Mesodermal cell (in vitro differentiated cells): Measurements from ENCODE around the gene KIAA0930.
A peak's percentile ranks its signal among the peaks of the same experiment; 100 is the strongest.

ENCODE experiments used
- H3K27ac ChIP-seq: 2 replicates; pipeline ENCODE4 v1.7.0; 2013; ENCODE audit warnings: mild to moderate bottlenecking, low read depth, low read length, moderate library complexity; ENCODE audit not compliant: severe bottlenecking
- H3K36me3 ChIP-seq: 2 replicates; pipeline ENCODE4 v1.7.1; 2013; ENCODE audit warnings: mild to moderate bottlenecking, low read length, moderate library complexity; ENCODE audit not compliant: control insufficient read depth, insufficient read depth
- H3K4me1 ChIP-seq: one replicate; pipeline ENCODE4 v1.7.1; 2013; ENCODE audit warnings: mild to moderate bottlenecking, low read length; ENCODE audit not compliant: insufficient read depth, control insufficient read depth, poor library complexity, severe bottlenecking
- H3K4me3 ChIP-seq: 2 replicates; pipeline ENCODE4 v1.7.0; 2013; ENCODE audit warnings: low read length, control low read depth, mild to moderate bottlenecking; ENCODE audit not compliant: insufficient read depth, poor library complexity, severe bottlenecking; ENCODE audit errors: extremely low read depth
- H3K9me3 ChIP-seq: 2 replicates; pipeline ENCODE4 v1.7.1; 2013; ENCODE audit warnings: mild to moderate bottlenecking, low read length, moderate library complexity; ENCODE audit not compliant: control insufficient read depth
- WGBS, 2 experiments: methylation state at CpG; one replicate each; pipeline ENCODE4 v1.1.5; 2013; ENCODE audit warnings: missing lambda C conversion rate in 2 of 2; ENCODE audit not compliant: insufficient coverage in 2 of 2; 5-methylcytosine and 5-hydroxymethylcytosine counted together

Gene KIAA0930

DNA sequence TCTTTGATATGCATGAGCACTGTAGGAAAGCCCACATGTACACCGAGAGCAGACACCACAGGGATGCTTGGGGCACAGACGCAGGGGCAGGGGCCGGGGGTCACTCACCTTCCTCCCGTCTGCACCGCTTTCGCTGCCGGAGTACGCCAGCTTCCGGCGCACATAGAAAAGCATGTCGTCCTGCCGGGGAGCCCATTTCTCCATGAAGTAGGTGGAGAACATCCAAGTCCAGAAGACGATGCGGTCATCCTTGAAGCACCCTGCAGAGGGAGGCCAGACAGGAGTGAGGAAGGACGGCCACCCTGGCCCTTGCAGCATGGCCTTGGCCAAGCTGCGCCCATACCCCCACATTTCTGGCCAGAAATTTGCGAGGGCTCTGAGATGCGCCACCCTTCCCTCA is 28.8 kb downstream of the KIAA0930 start:
- WGBS, 2 experiments: 89 to 90% methylated on average over 15 to 16 of the region's 18 CpGs
- no peaks in the 10 kb centered on the region for H3K9me3 ChIP-seq
- H3K4me1 ChIP-seq: peaks cover 36% of the 10 kb centered on the region
- peaks cover 14% of the 10 kb centered on the region for H3K36me3 ChIP-seq
- peak overlapping the region; percentile 25 for H3K4me3 ChIP-seq
- H3K27ac ChIP-seq: peak overlapping the region; percentile 68

DNA sequence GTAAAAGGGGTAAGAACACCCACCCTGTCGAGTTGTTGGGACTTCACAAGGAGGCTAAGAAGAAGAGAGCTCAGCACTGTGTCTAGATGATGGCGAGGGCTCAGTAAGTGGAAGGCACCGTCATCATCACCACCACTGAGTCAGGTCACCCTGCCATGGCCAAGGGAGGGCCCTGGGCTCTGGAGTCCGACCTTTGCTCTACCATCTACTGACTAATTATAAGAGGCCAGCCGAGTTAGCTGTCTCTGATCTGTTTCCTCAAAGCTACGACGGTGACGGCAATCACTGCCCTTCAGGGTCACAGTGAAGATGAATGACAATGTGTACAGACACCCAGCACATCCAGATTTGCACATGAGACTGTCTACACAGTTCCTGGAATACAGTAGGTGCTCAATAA is 29.3 kb downstream of the KIAA0930 start:
- no peaks in the 10 kb centered on the region for H3K9me3 ChIP-seq
- H3K4me1 ChIP-seq: peaks cover 36% of the 10 kb centered on the region
- no peak overlapping the region for H3K4me3 ChIP-seq
- 89 to 95% methylated on average over 8 of the region's 8 CpGs for WGBS, 2 experiments
- H3K36me3 ChIP-seq: peaks cover 14% of the 10 kb centered on the region
- peak overlapping the region; percentile 68 for H3K27ac ChIP-seq

DNA sequence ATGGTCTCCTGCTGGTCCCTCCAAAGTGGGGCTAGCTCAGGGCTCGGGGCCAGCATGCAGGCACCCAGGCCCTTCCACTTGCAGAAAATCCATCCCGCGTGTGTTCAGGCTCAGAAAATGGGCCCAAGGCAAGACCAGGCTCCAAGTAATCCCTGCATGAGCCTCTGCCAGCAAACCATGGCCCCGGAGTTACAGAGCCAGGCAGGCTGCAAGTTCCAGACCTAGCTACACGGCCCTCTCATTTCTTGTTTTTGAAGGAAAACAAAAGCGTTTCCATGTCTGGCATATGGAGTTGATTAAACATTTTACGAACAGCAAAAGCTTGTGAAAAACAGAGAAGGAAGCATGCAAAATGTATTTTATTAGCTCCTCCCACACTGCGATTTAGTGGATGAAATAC is 29.7 kb downstream of the KIAA0930 start:
- H3K9me3 ChIP-seq: no peaks in the 10 kb centered on the region
- H3K27ac ChIP-seq: no peak overlapping the region
- 94 to 96% methylated on average over 8 of the region's 8 CpGs for WGBS, 2 experiments
- no peak overlapping the region for H3K4me3 ChIP-seq
- peaks cover 14% of the 10 kb centered on the region for H3K36me3 ChIP-seq
- H3K4me1 ChIP-seq: peaks cover 36% of the 10 kb centered on the region

DNA sequence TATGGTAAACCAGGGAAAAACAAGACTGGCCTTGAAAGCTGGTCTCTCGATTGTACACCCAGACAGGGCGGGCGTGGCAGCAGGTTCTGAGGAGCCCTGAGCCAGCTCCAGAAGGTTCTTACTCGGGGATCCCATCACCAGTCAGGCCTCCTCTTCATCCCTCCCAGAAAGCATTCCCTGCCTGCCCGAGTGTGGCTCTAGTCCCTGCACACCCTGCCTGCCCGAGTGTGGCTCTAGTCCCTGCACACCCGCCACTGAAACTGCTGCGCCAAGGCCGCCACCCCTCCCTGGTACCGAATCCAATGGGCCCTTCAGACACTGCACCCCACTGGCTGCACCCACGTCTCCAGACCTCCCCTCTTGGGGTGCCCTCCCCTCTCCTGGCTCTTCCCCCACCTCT is 30.1 kb downstream of the KIAA0930 start:
- WGBS, 2 experiments: 95% methylated on average over 11 of the region's 11 CpGs
- H3K9me3 ChIP-seq: no peaks in the 10 kb centered on the region
- H3K4me3 ChIP-seq: no peak overlapping the region
- no peak overlapping the region for H3K27ac ChIP-seq
- H3K36me3 ChIP-seq: peaks cover 14% of the 10 kb centered on the region
- H3K4me1 ChIP-seq: peaks cover 36% of the 10 kb centered on the region

DNA sequence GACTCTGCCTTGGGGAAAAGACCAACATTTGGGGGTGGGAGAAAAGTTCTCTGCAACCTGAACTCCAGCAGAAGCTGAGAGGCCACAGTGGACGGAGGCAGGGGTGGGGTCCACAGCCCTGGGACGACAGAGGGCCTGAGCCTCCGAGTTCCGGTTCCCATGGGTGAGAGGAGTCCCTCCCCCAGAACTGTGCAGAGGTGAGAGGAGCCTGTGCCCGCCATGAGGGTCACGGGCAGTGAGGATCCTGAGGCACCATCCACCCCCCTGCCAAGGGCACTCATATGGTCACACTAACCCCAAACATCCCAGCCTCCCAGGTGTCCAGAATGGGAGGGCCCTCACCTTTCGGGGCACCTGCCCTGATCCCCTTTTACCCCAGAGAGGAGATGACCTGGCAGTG is 30.5 kb downstream of the KIAA0930 start:
- H3K9me3 ChIP-seq: no peaks in the 10 kb centered on the region
- 86 to 100% methylated on average over 2 to 3 of the region's 7 CpGs for WGBS, 2 experiments
- peaks cover 36% of the 10 kb centered on the region for H3K4me1 ChIP-seq
- H3K4me3 ChIP-seq: no peak overlapping the region
- no peak overlapping the region for H3K27ac ChIP-seq
- H3K36me3 ChIP-seq: peaks cover 17% of the 10 kb centered on the region

DNA sequence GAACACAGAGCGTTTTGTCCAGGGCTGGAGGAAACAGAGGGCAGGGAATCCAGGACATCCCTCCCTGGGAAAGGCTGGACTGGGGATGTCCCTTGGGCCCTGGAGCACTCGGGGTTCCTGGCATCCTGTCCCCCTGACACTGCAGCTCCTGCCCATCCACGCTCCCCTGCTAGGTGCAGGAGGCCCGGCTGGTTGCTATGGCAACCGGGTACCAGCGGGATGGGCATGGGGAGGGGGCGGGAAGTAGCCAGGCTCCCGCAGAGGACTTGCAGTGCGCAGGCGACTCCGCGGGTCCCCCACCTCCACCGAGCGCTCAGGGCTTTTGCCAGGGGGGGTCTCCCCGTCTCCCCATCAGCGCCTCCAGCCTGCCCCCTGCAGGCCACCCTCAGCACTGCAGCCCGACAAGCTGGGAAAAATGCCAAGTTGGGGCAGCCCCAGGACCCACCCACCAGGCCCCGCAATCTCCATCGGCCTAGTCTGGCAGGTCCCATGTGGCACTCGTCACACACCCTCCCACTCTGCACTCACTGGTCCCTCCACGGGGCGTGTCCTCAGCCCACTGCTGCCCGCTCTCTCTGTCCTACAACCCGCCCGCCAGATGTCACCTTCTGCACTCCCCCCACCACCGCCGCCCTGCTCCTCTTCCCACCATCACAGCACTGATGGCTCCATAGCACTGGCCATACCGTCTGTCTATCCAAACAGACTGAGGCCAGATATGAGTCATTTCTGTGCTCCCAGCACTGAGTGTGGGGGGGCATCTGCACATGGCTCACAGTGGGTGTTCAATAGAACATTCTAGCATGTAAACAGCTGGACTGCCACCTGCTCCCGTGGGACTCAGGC is 31.5 kb downstream of the KIAA0930 start:
- Histone ChIP-seq H3K27ac (no peak overlapping the region), H3K36me3 (peaks cover 21% of the 10 kb centered on the region), H3K9me3 (no peaks in the 10 kb centered on the region), H3K4me1 (peaks cover 36% of the 10 kb centered on the region), H3K4me3 (no peak overlapping the region)
- 63 to 66% methylated on average over 16 to 29 of the region's 29 CpGs for WGBS, 2 experiments

DNA sequence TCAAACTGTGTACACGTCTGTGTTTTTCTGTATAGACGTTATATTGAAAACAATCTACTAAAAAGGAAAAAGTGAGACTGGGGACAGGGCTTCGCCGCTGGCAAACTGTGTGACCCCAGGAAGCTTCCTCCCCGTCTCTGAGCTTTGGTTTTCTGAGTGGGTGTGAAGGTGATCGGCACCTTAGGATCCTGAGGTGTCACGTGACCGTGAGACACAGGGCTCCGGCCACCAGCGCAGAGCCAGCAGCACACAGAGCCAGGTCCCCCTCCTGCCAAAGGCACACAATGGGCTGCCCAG is 32.0 kb downstream of the KIAA0930 start:
- Histone ChIP-seq H3K4me1 (peaks cover 36% of the 10 kb centered on the region), H3K4me3 (no peak overlapping the region), H3K9me3 (no peaks in the 10 kb centered on the region), H3K27ac (no peak overlapping the region), H3K36me3 (peaks cover 22% of the 10 kb centered on the region)
- WGBS, 2 experiments: 83 to 85% methylated on average over 9 to 10 of the region's 10 CpGs

DNA sequence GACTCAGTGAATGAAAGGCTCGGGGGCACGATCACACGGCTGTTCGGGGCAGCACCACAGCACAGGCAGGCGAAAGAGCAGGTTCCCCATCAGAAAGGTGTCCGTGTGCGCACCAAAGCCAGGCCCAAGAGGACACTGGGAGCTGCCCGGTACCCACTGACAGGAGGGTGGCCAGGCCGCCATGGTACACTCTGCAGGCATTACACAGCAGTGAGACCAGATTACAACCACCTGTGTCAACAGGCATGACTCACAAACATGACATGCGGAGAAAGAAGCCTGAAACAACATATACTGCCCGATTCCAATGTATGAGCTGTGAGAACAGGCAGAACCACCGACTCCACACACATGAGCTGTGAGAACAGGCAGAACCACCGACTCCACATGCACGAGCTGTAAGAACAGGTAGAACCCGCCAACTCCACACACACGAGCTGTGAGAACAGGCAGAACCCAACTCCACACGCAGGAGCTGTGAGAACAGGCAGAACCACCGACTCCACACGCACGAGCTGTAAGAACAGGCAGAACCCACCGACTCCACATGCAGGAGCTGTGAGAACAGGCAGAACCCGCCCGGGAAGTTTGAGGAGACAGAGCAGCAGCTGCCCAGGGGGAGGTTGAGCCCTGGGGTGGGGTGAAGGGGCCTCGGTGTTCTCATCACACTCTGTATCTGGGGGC is 32.6 kb downstream of the KIAA0930 start:
- H3K4me3 ChIP-seq: no peak overlapping the region
- peaks cover 25% of the 10 kb centered on the region for H3K36me3 ChIP-seq
- 94 to 98% methylated on average over 20 of the region's 24 CpGs for WGBS, 2 experiments
- peaks cover 34% of the 10 kb centered on the region for H3K4me1 ChIP-seq
- no peak overlapping the region for H3K27ac ChIP-seq
- H3K9me3 ChIP-seq: no peaks in the 10 kb centered on the region

DNA sequence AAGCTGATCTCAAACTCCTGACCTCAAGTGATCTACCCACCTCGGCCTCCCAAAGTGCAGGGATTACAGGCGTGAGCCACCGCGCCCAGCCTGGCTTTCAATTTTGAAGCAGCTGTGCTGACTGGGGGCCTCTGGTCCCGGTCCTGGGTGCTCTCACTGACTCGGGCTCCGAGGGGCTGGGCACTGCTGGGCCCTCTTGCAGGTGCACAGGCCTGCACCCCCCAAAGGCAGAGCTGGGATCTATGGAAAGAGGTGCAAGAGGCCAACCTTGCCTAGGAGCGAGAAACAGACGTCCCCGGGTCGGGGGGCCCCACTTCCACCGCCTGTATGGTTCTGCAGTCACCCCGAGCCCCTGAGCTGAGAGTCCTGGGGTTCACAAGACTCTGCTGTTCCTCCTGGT is 33.2 kb downstream of the KIAA0930 start:
- WGBS, 2 experiments: 94 to 96% methylated on average over 9 to 13 of the region's 13 CpGs
- Histone ChIP-seq H3K4me3 (no peak overlapping the region), H3K4me1 (peaks cover 28% of the 10 kb centered on the region), H3K36me3 (peaks cover 30% of the 10 kb centered on the region), H3K9me3 (no peaks in the 10 kb centered on the region), H3K27ac (no peak overlapping the region)

DNA sequence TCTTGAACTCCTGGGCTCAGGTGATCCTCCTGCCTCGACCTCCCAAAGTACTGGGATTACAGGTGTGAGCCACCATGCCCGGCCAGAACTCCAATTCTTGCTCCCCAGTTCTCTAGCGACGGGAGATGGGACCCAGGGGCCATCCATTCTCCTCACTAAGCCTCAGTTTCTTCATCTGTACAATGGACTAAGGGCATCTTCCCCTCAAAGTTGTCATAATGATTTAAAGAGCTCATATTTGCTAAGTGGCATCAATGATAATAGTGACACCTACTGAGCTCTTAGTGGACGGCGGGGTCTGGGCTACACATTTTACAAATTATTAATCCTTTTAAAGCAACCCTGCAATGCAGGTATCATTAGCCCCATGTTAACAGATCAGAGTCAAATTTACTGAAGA is 34.5 kb downstream of the KIAA0930 start:
- whole genome bisulfite sequencing, 2 experiments: 90 to 94% methylated on average over 1 to 6 of the region's 6 CpGs
- no peaks in the 10 kb centered on the region for H3K9me3 ChIP-seq
- H3K36me3 ChIP-seq: peaks cover 36% of the 10 kb centered on the region
- no peak overlapping the region for H3K4me3 ChIP-seq
- H3K4me1 ChIP-seq: peaks cover 29% of the 10 kb centered on the region
- no peak overlapping the region for H3K27ac ChIP-seq
